Thoracic aorta (tissue), 2 donors: ENCODE measurements around the gene SHANK2. TPM values are rescaled to one million over a fixed set of nuclear protein-coding genes. Genes with fewer than 3 reads are reported as not detected.

ENCODE experiments used
- ATAC-seq: fragments of 150-250 bp; one replicate; pipeline ENCODE4 v1.8.0; 2017; ENCODE audit warnings: low read depth; ENCODE audit not compliant: insufficient number of reproducible peaks, low FRiP score
- DNase-seq: peaks from one replicate; pipeline ENCODE4 v3.0.0-alpha.2; 2020; ENCODE audit warnings: low spot score
- H3K27ac ChIP-seq, 2 donors: fragments of 200-600 bp; sonication (generic); 1 replicate in 1 of 2; 2 replicates in 1 of 2; pipeline ENCODE4 v1.5.1; 2016; ENCODE audit warnings: mild to moderate bottlenecking in 2 of 2, moderate library complexity in 2 of 2
- H3K27me3 ChIP-seq: fragments of 200-600 bp; sonication (generic); replicated peaks from 2 replicates; pipeline ENCODE4 v1.6.0; 2016; ENCODE audit warnings: mild to moderate bottlenecking; ENCODE audit not compliant: insufficient read depth
- H3K36me3 ChIP-seq: fragments of 200-600 bp; sonication (generic); one replicate; pipeline ENCODE4 v1.5.1; 2016
- H3K4me1 ChIP-seq, 2 donors: fragments of 200-600 bp; sonication (generic); 1 replicate in 1 of 2; 2 replicates in 1 of 2; pipeline versions ENCODE4 v1.5.1 to v1.6.0; 2016; ENCODE audit warnings: low read depth in 2 of 2, mild to moderate bottlenecking in 1 of 2; ENCODE audit not compliant: control insufficient read depth in 1 of 2
- H3K4me3 ChIP-seq: fragments of 200-600 bp; sonication (generic); 2 replicates; pipeline ENCODE4 v1.5.1; 2016; ENCODE audit warnings: mild to moderate bottlenecking
- H3K9me3 ChIP-seq: fragments of 200-600 bp; sonication (generic); 2 replicates; pipeline ENCODE4 v1.5.1; 2016
- CTCF ChIP-seq: fragments of 200-600 bp; sonication (generic); IDR thresholded peaks from one replicate; pipeline ENCODE4 v1.5.1; 2019; ENCODE audit warnings: antibody characterized with exemption
- total RNA-seq, 2 donors: library from RNA; depleted of rRNA; stranded (reverse); fragments of >200 nt; gene quantifications; one replicate each; pipeline versions ENCODE4 v1.1.0 to v1.2.3, GENCODE V29; 2016

The SHANK2 gene
- total RNA-seq, 2 donors from 2014 or later: 0.99 TPM; not detected in 1

GRCh38 chr11:71221821-71222220, 30.6 kb downstream of the SHANK2 start:
- DNase-seq (no peak), ATAC-seq (no peak)
- H3K27me3 ChIP-seq: no peaks in the 10 kb centered on the region
- no peak for TF ChIP-seq CTCF
- H3K4me3 ChIP-seq: no peak overlapping the region
- no peaks in the 10 kb centered on the region for H3K36me3 ChIP-seq
- H3K9me3 ChIP-seq: no peaks in the 10 kb centered on the region
- no peaks in the 10 kb centered on the region for H3K4me1 ChIP-seq
- no peak overlapping the region for H3K27ac ChIP-seq

- TF ChIP-seq CTCF: no peak
- no peak for ATAC-seq
- no peak for DNase-seq
Observed at GRCh38 chr11:71221201-71221600, 31.2 kb downstream of the SHANK2 start.

GRCh38 chr11:71218789-71219499, 33.4 kb downstream of the SHANK2 start:
- DNase-seq (no peak), ATAC-seq (no peak)
- Histone ChIP-seq H3K4me1 (no peaks in the 10 kb centered on the region), H3K36me3 (no peaks in the 10 kb centered on the region), H3K27me3 (no peaks in the 10 kb centered on the region), H3K4me3 (no peak overlapping the region), H3K27ac (no peak overlapping the region), H3K9me3 (no peaks in the 10 kb centered on the region)
- TF ChIP-seq CTCF: no peak

More at GRCh38 chr11:71221201-71221600, 31.2 kb downstream of the SHANK2 start:
- Histone ChIP-seq H3K27me3 (no peaks in the 10 kb centered on the region), H3K36me3 (no peaks in the 10 kb centered on the region), H3K4me1 (no peaks in the 10 kb centered on the region), H3K9me3 (no peaks in the 10 kb centered on the region), H3K27ac (no peak overlapping the region), H3K4me3 (no peak overlapping the region)

- Histone ChIP-seq H3K9me3 (no peaks in the 10 kb centered on the region), H3K4me3 (no peak overlapping the region), H3K27me3 (no peaks in the 10 kb centered on the region), H3K27ac (no peak overlapping the region), H3K36me3 (no peaks in the 10 kb centered on the region), H3K4me1 (no peaks in the 10 kb centered on the region)
- no peak for TF ChIP-seq CTCF
- ATAC-seq (no peak), DNase-seq (no peak)
Observed at GRCh38 chr11:71215425-71215965, 36.9 kb downstream of the SHANK2 start.

- Histone ChIP-seq H3K9me3 (no peaks in the 10 kb centered on the region), H3K4me1 (no peaks in the 10 kb centered on the region), H3K4me3 (no peak overlapping the region), H3K27ac (no peak overlapping the region), H3K36me3 (no peaks in the 10 kb centered on the region), H3K27me3 (no peaks in the 10 kb centered on the region)
- DNase-seq (no peak), ATAC-seq (no peak)
- no peak for TF ChIP-seq CTCF
Observed at GRCh38 chr11:71214553-71215424, 37.6 kb downstream of the SHANK2 start.
